Loucy (cell line): Measurements from ENCODE around the gene CLPTM1.

Experiments used
- EZH2phosphoT487 ChIP-seq: fragments of 200-600 bp; IDR thresholded peaks from 2 replicates; pipeline ENCODE4 v1.6.1; 2018; ENCODE audit warnings: antibody characterized with exemption, mild to moderate bottlenecking, moderate library complexity, borderline replicate concordance
- TF ChIP-seq, protein P1 (sequence below): fragments of 200-600 bp; sonication (generic); conservative IDR thresholded peaks from 2 replicates; pipeline ENCODE4 v1.5.1; 2014; ENCODE audit warnings: mild to moderate bottlenecking, antibody characterized with exemption, low read length

DNA sequence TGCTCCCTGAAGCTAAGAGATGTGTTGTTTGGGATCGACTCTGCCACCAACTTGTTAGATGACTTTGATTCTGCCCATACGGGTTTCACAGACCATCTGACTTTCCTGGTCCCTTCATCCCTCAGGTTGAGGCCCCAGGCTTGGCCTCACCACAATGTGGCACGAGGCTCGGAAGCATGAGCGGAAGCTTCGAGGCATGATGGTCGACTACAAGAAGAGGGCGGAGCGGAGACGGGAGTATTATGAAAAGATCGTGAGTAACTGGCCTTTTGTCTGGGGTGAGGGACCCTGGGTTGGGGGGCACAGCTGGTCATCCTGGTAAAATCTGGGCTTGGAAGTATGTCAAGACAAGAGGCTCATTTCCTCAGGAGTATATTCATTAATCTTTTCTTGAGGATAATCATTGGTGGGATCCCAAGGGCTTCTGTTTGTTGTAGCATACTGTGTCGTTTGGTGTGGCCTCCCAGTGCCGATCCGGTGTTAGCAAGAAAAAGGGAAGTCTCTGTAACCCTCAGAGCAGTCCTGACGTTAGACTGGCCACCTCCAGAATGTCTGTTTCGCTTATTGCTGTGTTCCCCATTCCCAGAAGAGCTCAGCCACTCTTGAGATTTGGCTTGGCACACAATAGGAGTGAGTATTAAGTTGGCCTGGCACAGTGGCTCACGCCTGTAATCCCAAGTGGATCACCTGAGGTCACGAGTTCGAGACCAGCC lies 85.0 kb downstream of the CLPTM1 start:
- TF ChIP-seq, protein P1, sequence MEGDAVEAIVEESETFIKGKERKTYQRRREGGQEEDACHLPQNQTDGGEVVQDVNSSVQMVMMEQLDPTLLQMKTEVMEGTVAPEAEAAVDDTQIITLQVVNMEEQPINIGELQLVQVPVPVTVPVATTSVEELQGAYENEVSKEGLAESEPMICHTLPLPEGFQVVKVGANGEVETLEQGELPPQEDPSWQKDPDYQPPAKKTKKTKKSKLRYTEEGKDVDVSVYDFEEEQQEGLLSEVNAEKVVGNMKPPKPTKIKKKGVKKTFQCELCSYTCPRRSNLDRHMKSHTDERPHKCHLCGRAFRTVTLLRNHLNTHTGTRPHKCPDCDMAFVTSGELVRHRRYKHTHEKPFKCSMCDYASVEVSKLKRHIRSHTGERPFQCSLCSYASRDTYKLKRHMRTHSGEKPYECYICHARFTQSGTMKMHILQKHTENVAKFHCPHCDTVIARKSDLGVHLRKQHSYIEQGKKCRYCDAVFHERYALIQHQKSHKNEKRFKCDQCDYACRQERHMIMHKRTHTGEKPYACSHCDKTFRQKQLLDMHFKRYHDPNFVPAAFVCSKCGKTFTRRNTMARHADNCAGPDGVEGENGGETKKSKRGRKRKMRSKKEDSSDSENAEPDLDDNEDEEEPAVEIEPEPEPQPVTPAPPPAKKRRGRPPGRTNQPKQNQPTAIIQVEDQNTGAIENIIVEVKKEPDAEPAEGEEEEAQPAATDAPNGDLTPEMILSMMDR = no peak
- TF ChIP-seq EZH2phosphoT487 = no peak
